Prostate gland (tissue), 2 donors: ENCODE results near the gene LGALS3BP. TPM values are rescaled to one million over a fixed set of nuclear protein-coding genes. Genes with fewer than 3 reads are reported as not detected.

Experiments
- DNase-seq: peaks from one replicate; pipeline ENCODE4 v3.0.0-alpha.2; 2019; ENCODE audit warnings: low spot score
- H3K27ac ChIP-seq, 2 donors: fragments of 200-600 bp; sonication (generic); 2 replicates each; pipeline ENCODE4 v1.5.1; 2017 to 2019
- H3K27me3 ChIP-seq: fragments of 200-600 bp; sonication (generic); replicated peaks from 2 replicates; pipeline ENCODE4 v1.5.1; 2019; ENCODE audit not compliant: insufficient read depth
- H3K36me3 ChIP-seq, 2 donors: fragments of 200-600 bp; sonication (generic); 1 replicate in 1 of 2; 2 replicates in 1 of 2; pipeline versions ENCODE4 v1.5.1 to v1.8.1; 2017 to 2019
- H3K4me1 ChIP-seq: fragments of 200-600 bp; sonication (generic); replicated peaks from 2 replicates; pipeline ENCODE4 v1.5.1; 2019
- H3K4me3 ChIP-seq, 2 donors: fragments of 200-600 bp; sonication (generic); 2 replicates each; pipeline ENCODE4 v1.5.1; 2017 to 2019
- H3K9me3 ChIP-seq: fragments of 200-600 bp; sonication (generic); 2 replicates; pipeline ENCODE4 v1.5.1; 2017
- POLR2A ChIP-seq: fragments of 450-650 bp; IDR thresholded peaks from one replicate; pipeline ENCODE4 v1.6.1; 2016; ENCODE audit warnings: antibody characterized with exemption, mild to moderate bottlenecking
- POLR2AphosphoS5 ChIP-seq: sonication (generic); formaldehyde crosslinking; IDR thresholded peaks from one replicate; pipeline ENCODE4 v1.6.1; 2017; ENCODE audit warnings: antibody characterized with exemption
- WGBS: methylation state at CpG from one replicate; pipeline ENCODE4 v1.1.5; 2018; 5-methylcytosine and 5-hydroxymethylcytosine counted together
- intact Hi-C: fragments of 100-400 bp; cut with DNase I; formaldehyde crosslinking; loops from one replicate; pipeline ENCODE4 v1.14.2; 2022
- total RNA-seq, 2 donors: library from RNA; depleted of rRNA; stranded (reverse); fragments of >200 nt; gene quantifications; one replicate each; pipeline ENCODE4 v1.1.0, GENCODE V29; 2016
- TF ChIP-seq, protein P1 (sequence below), 4 experiments: fragments of 200-600 bp in 2 of 4; fragments of 450-650 bp in 2 of 4; sonication (generic) in 2 of 4; IDR thresholded peaks; 1 replicate in 3 of 4; 2 replicates in 1 of 4; pipeline ENCODE4 v1.5.1; 2016 to 2019; ENCODE audit warnings: antibody characterized with exemption in 4 of 4, mild to moderate bottlenecking in 2 of 4, moderate library complexity in 2 of 4

The LGALS3BP gene
- total RNA-seq, 2 donors from 2014 or later, result 570 to 890 TPM

DNA sequence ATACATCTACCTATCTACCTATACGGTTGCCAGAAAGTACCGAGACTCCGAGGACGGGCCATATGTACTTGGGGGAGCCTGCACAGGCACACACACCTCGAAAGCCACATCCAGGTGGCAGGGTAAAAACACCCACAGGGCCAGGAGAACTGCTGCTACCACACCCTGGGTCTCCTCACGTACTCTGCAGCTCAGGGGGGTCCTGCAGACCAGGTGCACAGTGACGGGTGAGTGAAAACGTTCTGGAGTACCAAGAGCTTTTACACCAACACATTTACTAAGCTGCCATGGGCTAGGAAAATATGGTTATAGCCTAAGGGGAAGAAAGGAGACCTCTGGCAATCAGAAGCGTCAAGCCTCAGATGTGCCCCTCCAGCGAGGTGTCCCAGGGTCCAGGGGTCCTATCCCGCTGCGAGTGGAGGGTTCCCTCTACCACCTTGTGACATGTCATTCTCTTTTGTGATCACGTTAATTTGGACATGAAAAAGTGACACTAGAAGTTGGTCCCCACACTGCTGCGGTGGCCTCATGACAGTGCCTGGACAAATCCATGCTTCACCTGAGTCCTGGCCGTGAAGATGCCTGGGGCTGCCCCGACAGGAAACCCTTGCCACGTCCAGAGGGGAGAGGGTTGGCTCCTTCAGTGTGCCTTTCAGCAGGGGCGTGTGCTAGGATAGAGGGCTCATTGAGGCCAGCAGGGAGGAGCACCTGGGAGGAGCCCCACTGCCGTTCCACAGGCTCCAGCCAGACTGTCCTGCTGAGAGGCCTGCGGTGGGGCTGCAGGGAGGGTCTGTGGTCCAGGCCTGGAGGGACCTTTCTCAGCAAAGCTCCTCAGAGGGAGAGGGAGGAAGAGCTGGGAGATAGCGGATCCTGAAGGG is 28.0 kb upstream of the LGALS3BP start:
- TF ChIP-seq POLR2A (no peak), POLR2AphosphoS5 (no peak)
- TF ChIP-seq, protein P1, sequence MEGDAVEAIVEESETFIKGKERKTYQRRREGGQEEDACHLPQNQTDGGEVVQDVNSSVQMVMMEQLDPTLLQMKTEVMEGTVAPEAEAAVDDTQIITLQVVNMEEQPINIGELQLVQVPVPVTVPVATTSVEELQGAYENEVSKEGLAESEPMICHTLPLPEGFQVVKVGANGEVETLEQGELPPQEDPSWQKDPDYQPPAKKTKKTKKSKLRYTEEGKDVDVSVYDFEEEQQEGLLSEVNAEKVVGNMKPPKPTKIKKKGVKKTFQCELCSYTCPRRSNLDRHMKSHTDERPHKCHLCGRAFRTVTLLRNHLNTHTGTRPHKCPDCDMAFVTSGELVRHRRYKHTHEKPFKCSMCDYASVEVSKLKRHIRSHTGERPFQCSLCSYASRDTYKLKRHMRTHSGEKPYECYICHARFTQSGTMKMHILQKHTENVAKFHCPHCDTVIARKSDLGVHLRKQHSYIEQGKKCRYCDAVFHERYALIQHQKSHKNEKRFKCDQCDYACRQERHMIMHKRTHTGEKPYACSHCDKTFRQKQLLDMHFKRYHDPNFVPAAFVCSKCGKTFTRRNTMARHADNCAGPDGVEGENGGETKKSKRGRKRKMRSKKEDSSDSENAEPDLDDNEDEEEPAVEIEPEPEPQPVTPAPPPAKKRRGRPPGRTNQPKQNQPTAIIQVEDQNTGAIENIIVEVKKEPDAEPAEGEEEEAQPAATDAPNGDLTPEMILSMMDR (IDR thresholded peaks at IDR 0.05), result no peak
- WGBS, result 87% methylated on average over 16 of the region's 21 CpGs
- no peak for DNase-seq
- Histone ChIP-seq H3K4me1 (peaks cover 16% of the 10 kb centered on the region), H3K27ac (peak overlapping the region; percentile 89 to 94), H3K36me3 (no peaks in the 10 kb centered on the region), H3K9me3 (no peaks in the 10 kb centered on the region), H3K27me3 (no peaks in the 10 kb centered on the region), H3K4me3 (no peak overlapping the region)
- intact Hi-C loops, result no loop called here

DNA sequence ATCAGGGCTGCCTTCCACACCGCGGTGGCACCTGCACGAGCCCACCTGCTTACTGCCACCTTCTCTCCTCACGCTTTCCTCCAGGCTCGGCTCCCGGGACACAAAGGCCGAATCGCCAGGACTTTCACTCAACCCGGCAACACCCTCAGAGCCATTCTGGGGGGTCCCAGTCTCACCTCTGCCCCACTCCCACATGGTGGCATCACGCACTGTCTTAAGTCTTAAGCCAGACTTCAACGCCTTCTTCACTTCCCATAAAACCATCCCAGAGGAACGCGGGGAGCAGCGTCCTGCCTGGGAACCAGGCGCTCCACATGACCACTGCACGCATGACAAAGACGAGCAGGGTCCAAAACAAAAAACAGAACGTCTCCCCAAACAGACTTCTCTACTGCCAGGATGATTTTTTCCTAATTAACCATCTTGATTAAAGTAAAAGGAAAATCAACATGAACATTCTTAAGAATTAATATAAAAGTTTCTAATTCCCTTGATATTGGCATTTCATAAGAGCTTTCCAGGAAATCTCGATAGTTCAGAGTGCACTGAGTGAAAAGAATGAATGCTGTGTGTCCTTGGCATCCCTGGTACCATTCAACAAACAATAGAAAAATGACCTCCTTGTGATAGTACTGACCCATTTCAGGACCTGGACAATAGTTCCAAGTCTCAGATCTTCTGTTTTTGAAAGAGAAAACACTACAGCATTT is 27.2 kb upstream of the LGALS3BP start:
- H3K36me3 ChIP-seq, result no peaks in the 10 kb centered on the region
- WGBS, result 84% methylated on average over 19 of the region's 19 CpGs
- peaks cover 16% of the 10 kb centered on the region for H3K4me1 ChIP-seq
- H3K4me3 ChIP-seq, result no peak overlapping the region
- no peaks in the 10 kb centered on the region for H3K9me3 ChIP-seq
- no peak for TF ChIP-seq POLR2A
- TF ChIP-seq, protein P1 (IDR thresholded peaks at IDR 0.05), result no peak
- no peak for TF ChIP-seq POLR2AphosphoS5
- no peak for DNase-seq
- no peaks in the 10 kb centered on the region for H3K27me3 ChIP-seq
- intact Hi-C loops, result no loop called here
- H3K27ac ChIP-seq, result peak overlapping the region; percentile 82 to 94

DNA sequence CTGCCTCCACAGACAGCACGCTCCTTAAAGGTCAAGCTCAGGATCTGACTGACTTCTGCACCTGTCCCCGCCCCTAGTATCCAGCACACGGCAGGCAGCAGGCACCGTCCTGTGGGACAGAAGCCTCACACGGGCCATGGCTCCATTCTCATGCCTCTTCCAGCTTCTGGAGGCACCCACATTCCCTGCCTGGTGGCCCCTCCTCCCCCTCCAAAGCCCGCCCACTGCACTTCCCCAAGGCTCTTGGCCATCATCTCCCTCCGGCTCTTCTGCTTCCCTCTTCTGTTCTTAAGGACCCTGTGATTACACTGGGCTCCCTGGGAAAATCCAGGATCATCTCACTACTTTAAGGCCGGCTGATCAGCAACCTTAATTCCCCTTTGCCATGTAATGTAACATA is 26.3 kb upstream of the LGALS3BP start:
- no peak for DNase-seq
- Histone ChIP-seq H3K36me3 (no peaks in the 10 kb centered on the region), H3K4me1 (peaks cover 16% of the 10 kb centered on the region), H3K27ac (peak overlapping the region; percentile 82 to 94), H3K9me3 (no peaks in the 10 kb centered on the region), H3K4me3 (no peak overlapping the region), H3K27me3 (no peaks in the 10 kb centered on the region)
- WGBS, result 78% methylated on average over 8 of the region's 8 CpGs
- intact Hi-C loops, result no loop called here
- TF ChIP-seq POLR2AphosphoS5, result no peak
- TF ChIP-seq, protein P1 (IDR thresholded peaks at IDR 0.05), result no peak
- TF ChIP-seq POLR2A, result no peak

- peak overlapping the region; percentile 31 to 49 for H3K4me3 ChIP-seq
- no peaks in the 10 kb centered on the region for H3K36me3 ChIP-seq
- H3K4me1 ChIP-seq, result peaks cover 16% of the 10 kb centered on the region
- TF ChIP-seq POLR2A, result peak; percentile 60
- peak; percentile 91 for TF ChIP-seq POLR2AphosphoS5
- TF ChIP-seq, protein P1 (IDR thresholded peaks at IDR 0.05), result peak in 1 of 4 experiments; percentile 18
- intact Hi-C loops, result no loop called here
- H3K27me3 ChIP-seq, result no peaks in the 10 kb centered on the region
- 39% methylated on average over 12 of the region's 12 CpGs for WGBS
- H3K27ac ChIP-seq, result peak overlapping the region; percentile 82 to 94
- H3K9me3 ChIP-seq, result no peaks in the 10 kb centered on the region
- DNase-seq, result peak; percentile 90
Measured at GRCh38 chr17:79005063-79005861, 25.5 kb upstream of the LGALS3BP start.
